ENCODE data around the gene TH.

The TH gene

DNA sequence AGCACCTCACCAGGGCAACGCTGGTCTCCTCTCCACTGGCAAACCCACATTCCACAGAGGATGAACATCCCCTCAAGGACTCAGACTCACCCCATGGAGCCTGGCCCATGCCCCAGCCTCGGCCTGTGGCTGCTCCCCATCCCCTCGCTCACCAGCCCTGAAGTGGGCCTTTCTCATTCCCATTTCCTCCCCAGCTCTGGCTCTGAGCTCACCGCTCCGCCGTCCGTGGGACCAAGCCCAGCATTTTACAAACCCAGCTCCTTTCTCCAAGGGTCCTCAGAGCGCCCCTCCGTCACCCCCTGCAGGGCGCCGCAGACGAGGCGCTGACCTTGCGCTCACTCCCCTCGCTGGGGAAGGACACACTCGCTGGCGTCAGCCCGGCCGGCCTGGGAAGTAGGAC, 25.6 kb downstream of the TH start:
- H4K20me1 ChIP-seq (ENCODE audit: control insufficient read depth, insufficient read depth, low read depth, low read length): no peaks in the 10 kb centered on the region
- no peaks in the 10 kb centered on the region for H3K9me2 ChIP-seq (replicated peaks; ENCODE audit: control insufficient read depth, low read length)
- H3K9me3 ChIP-seq (ENCODE audit: control insufficient read depth, insufficient read depth, low read length): no peaks in the 10 kb centered on the region
- H3K27me3 ChIP-seq (ENCODE audit: control insufficient read depth, low read length): peaks cover 45% of the 10 kb centered on the region
- H3K4me2 ChIP-seq (ENCODE audit: low read length): no peak overlapping the region
- H3K79me2 ChIP-seq (ENCODE audit: control insufficient read depth, low read length): no peaks in the 10 kb centered on the region
- H3K27ac ChIP-seq (ENCODE audit: low read depth, low read length): no peak overlapping the region
- no peaks in the 10 kb centered on the region for H3K36me3 ChIP-seq (ENCODE audit: control insufficient read depth, low read length)
- no peak overlapping the region for H3K4me3 ChIP-seq (ENCODE audit: low read length)
- H3F3A ChIP-seq (ENCODE audit: control insufficient read depth, insufficient read depth): no peaks in the 10 kb centered on the region
- H3K4me1 ChIP-seq (ENCODE audit: control insufficient read depth, low read length): no peaks in the 10 kb centered on the region
- TF ChIP-seq, protein P1, sequence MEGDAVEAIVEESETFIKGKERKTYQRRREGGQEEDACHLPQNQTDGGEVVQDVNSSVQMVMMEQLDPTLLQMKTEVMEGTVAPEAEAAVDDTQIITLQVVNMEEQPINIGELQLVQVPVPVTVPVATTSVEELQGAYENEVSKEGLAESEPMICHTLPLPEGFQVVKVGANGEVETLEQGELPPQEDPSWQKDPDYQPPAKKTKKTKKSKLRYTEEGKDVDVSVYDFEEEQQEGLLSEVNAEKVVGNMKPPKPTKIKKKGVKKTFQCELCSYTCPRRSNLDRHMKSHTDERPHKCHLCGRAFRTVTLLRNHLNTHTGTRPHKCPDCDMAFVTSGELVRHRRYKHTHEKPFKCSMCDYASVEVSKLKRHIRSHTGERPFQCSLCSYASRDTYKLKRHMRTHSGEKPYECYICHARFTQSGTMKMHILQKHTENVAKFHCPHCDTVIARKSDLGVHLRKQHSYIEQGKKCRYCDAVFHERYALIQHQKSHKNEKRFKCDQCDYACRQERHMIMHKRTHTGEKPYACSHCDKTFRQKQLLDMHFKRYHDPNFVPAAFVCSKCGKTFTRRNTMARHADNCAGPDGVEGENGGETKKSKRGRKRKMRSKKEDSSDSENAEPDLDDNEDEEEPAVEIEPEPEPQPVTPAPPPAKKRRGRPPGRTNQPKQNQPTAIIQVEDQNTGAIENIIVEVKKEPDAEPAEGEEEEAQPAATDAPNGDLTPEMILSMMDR (IDR thresholded peaks at IDR 0.05; ENCODE audit: low read depth, low read length, poor library complexity, severe bottlenecking): no peak
- no peak for TF ChIP-seq EZH2phosphoT487 (IDR thresholded peaks at IDR 0.05; ENCODE audit: borderline replicate concordance, low read length)

DNA sequence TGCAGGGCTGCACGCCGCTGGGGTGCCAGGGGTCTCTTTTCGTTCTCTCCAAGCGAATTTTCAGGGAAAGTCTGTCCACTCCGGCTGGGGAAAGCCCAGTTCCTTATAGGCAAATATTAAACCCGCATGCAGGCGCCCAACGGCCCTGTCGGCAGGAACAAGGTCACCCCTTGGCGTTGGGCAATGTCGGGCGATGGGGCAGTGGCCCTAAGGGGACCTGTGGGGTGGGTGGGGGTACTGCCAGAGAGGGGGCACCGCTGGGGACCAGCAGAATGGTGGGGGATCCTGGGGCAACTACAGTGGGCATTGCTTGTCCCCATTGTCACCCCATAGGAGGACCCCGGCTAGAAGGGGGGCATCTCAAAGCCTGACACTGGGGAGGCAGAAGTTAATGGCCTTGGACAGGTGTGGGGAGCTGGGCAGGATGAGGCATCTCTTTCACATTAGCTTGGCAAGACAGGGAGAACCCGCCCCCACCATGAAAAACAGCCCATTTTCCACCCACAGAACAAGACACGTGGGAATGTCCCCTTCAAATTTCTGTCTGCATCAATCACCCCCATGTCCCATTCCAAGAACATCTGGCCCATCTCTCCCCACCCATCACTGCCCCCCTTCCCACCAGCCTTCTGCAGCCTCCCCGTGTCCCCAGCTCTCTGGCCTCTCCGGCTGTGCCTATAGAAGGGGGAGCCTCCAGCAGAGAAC, 26.9 kb downstream of the TH start:
- Histone ChIP-seq H3K9me2 (replicated peaks; ENCODE audit: control insufficient read depth, low read length) (no peaks in the 10 kb centered on the region), H4K20me1 (ENCODE audit: control insufficient read depth, insufficient read depth, low read depth, low read length) (no peaks in the 10 kb centered on the region), H3K4me2 (ENCODE audit: low read length) (no peak overlapping the region), H3F3A (ENCODE audit: control insufficient read depth, insufficient read depth) (no peaks in the 10 kb centered on the region), H3K27me3 (ENCODE audit: control insufficient read depth, low read length) (peaks cover 32% of the 10 kb centered on the region), H3K36me3 (ENCODE audit: control insufficient read depth, low read length) (no peaks in the 10 kb centered on the region), H3K79me2 (ENCODE audit: control insufficient read depth, low read length) (no peaks in the 10 kb centered on the region), H3K27ac (ENCODE audit: low read depth, low read length) (no peak overlapping the region), H3K4me3 (ENCODE audit: low read length) (no peak overlapping the region), H3K4me1 (ENCODE audit: control insufficient read depth, low read length) (no peaks in the 10 kb centered on the region), H3K9me3 (ENCODE audit: control insufficient read depth, insufficient read depth, low read length) (no peaks in the 10 kb centered on the region)
- no peak for TF ChIP-seq EZH2phosphoT487 (IDR thresholded peaks at IDR 0.05; ENCODE audit: borderline replicate concordance, low read length)
- TF ChIP-seq, protein P1 (IDR thresholded peaks at IDR 0.05; ENCODE audit: low read depth, low read length, poor library complexity, severe bottlenecking): no peak

DNA sequence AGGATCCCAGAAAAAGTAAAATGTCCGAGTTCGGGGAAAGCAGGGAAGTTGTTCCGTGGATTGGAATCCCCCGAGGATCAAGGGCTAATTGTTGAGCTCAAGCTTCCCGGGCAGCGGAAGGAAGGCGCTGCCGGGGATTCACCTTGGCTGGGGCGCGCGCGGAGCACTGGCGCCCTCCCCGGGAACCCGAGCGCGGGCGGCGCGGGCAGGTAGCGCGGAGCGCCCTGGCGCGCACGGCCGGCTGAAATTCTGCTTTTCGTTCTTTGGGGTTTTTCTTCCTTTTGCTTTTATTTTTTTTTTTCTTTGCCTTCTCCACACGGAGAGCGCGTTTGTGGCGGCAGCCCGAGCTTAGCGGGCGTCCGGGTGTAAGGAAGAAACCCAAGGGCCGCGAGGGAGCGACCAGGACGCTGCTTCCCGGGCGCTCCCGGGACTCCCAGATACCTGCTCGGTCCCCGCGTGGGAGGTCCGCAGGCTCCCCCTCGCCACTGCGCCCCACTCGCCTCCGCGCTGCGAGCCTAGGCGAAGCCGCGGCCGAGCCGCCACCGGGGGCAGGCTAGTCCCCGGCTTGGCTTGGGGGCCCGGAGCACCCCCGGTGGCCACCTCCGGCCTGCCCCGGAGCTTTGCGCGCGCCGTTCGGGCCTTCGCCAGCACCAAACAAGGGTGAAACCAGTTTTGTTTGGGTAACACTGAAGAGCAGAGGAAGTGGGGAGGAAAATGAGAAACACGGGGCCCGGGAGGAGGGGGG, 27.6 kb downstream of the TH start:
- Histone ChIP-seq H3K4me3 (ENCODE audit: low read length) (no peak overlapping the region), H3F3A (ENCODE audit: control insufficient read depth, insufficient read depth) (no peaks in the 10 kb centered on the region), H3K27me3 (ENCODE audit: control insufficient read depth, low read length) (peaks cover 32% of the 10 kb centered on the region), H3K9me3 (ENCODE audit: control insufficient read depth, insufficient read depth, low read length) (no peaks in the 10 kb centered on the region), H3K36me3 (ENCODE audit: control insufficient read depth, low read length) (no peaks in the 10 kb centered on the region), H3K27ac (ENCODE audit: low read depth, low read length) (no peak overlapping the region), H3K4me2 (ENCODE audit: low read length) (no peak overlapping the region), H3K79me2 (ENCODE audit: control insufficient read depth, low read length) (no peaks in the 10 kb centered on the region), H4K20me1 (ENCODE audit: control insufficient read depth, insufficient read depth, low read depth, low read length) (no peaks in the 10 kb centered on the region), H3K4me1 (ENCODE audit: control insufficient read depth, low read length) (no peaks in the 10 kb centered on the region), H3K9me2 (replicated peaks; ENCODE audit: control insufficient read depth, low read length) (no peaks in the 10 kb centered on the region)
- TF ChIP-seq EZH2phosphoT487 (IDR thresholded peaks at IDR 0.05; ENCODE audit: borderline replicate concordance, low read length): 0 out of 2 replicates have a peak, but pooled peaks have one; percentile 45
- TF ChIP-seq, protein P1 (IDR thresholded peaks at IDR 0.05; ENCODE audit: low read depth, low read length, poor library complexity, severe bottlenecking): no peak

Data from DOHH2 (cell line).